GM11168 (cell line): ENCODE results near the gene MICOS13.

Experiments
- in situ Hi-C: fragments of 300-500 bp; cut with MboI; formaldehyde crosslinking; loops from one replicate; pipeline ENCODE4 v1.12.0; 2022; ENCODE audit warnings: low sequenced_read_pairs; ENCODE audit not compliant: unreplicated experiment

MICOS13 gene

GRCh38 chr19:5635427-5635826 is 44.9 kb downstream of the MICOS13 start:
- in situ Hi-C loops: no loop called here

DNA sequence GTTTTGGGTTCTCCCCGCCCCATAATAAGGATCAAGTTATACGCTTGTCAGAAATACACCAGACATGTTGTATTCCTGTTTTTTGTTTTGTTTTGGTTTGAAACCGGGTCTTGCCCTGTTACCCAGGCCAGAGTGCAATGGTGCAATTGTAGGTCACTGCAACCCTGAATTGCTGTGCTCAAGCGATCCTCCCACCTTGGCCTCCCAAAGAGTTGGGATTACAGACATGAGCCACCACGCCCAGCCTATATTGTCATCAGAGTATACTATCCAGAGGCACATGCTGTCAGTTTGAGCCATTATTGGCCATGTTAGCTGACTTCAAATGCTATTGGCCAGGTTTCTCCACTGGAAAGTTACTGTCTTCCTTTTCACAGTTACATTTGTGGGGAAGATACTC is 47.7 kb downstream of the MICOS13 start:
- in situ Hi-C loops: no loop called here

DNA sequence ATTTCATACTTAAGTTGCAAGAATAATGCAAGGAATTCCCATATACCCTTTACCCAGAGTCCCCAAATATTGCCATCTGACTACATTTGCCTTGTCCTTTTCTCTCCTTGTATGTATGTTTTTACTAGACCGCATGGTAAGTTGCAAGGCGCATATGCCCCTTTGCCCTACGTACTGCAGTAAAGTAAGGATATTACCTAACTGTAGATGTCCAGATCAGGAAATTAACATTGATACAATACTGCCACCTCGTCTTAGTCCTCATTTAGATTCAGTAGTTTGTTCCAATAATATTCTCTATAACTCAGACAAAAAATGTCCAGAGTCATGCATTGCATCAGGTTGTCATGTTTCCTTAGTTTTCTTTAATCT is 48.1 kb downstream of the MICOS13 start:
- in situ Hi-C loops: no loop called here

GRCh38 chr19:5631567-5632240 is 48.6 kb downstream of the MICOS13 start:
- in situ Hi-C loops: no loop called here

- in situ Hi-C loops: loop anchor here (5.0 kb wide), 1 partner anchor 33 kb away; no protein-coding TSS in a partner anchor
Observed at GRCh38 chr19:5628919-5629481, 51.3 kb downstream of the MICOS13 start.

DNA sequence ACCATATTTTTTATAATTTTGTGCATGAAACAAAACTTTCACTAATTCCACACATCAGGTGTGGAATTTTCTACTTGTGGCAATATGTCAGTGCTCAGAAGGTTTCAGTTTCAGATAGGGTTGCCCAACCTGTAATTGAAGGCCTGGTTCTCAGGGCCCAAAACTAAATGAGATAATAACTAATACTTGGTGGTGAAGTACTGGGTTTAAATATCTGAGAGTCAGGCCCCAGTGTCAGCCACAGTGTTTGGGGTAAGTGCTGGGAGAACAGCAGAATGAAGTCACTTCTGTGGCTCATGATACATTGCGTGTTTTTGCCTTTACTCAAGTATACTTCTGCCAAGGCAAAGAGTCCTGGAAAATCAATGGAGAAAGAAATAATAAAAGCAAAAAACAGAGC is 51.9 kb downstream of the MICOS13 start:
- in situ Hi-C loops: loop anchor here (5.0 kb wide), 1 partner anchor 34 kb away; no protein-coding TSS in a partner anchor
